ENCODE results near the gene JAK1. TPM values are rescaled to one million over a fixed set of nuclear protein-coding genes. Genes with fewer than 3 reads are reported as not detected.

The JAK1 gene
- total RNA-seq, 4 donors from 2014 or later = 214 to 288 (median 265) TPM

DNA sequence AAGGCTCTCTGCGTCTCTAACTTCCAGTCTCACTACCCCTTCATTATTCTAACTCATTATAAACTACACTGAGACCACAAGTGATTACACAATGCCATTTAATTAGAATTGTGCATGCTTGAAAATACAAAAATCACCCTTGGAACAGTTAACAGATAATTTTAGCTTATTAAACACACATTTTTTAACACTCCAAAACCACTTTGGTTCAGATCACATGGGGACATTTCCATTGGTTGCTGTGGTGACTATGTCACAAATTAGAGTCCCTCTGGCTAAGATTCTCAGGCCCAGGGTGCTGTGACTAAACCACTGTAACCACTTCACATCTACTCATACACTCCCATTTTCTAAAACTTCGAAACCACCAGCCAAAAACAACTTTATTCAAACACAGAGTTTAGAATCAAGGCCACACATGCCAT lies 43.0 kb downstream of the JAK1 start:
- TF ChIP-seq, protein P1, sequence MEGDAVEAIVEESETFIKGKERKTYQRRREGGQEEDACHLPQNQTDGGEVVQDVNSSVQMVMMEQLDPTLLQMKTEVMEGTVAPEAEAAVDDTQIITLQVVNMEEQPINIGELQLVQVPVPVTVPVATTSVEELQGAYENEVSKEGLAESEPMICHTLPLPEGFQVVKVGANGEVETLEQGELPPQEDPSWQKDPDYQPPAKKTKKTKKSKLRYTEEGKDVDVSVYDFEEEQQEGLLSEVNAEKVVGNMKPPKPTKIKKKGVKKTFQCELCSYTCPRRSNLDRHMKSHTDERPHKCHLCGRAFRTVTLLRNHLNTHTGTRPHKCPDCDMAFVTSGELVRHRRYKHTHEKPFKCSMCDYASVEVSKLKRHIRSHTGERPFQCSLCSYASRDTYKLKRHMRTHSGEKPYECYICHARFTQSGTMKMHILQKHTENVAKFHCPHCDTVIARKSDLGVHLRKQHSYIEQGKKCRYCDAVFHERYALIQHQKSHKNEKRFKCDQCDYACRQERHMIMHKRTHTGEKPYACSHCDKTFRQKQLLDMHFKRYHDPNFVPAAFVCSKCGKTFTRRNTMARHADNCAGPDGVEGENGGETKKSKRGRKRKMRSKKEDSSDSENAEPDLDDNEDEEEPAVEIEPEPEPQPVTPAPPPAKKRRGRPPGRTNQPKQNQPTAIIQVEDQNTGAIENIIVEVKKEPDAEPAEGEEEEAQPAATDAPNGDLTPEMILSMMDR (IDR thresholded peaks at IDR 0.05; ENCODE audit: low read depth) = no peak

DNA sequence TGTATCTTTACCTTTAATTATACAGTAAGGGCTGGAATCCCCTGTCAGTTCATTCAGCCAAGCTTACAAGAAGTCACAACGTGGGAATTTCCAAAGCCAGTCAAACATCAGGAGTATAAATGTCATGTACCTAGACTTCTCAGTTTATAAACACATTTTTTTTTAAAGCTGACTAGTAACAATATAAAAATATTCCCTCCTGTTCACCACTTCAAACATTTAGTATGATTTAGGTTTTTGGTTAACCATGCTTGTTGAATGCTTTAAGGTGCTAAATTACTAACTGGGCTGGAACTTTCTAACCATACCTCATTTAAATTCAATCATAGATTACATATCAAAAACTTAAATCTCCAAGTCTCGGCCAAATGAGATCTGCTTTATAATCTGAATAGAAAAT lies 44.0 kb downstream of the JAK1 start:
- TF ChIP-seq, protein P1 (IDR thresholded peaks at IDR 0.05; ENCODE audit: low read depth) = no peak

DNA sequence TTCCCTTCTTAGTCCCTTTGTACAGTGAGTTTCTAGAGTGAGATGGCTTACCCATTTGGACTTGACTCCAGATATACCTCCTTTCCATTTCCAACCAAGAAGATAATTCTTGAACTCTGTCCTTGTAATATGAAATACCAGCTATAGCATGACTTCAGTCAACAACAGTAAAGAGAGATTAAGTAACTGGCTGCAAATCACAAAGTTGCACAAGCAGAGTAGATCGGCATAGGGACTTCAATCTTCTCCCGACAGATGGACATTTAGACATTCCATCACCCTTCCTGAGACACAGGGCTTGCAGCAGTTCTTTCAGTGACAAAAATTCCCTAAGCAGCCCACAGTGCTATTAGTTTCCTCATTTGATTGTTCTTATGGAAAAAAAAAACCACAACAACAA lies 44.6 kb downstream of the JAK1 start:
- TF ChIP-seq, protein P1 (IDR thresholded peaks at IDR 0.05; ENCODE audit: low read depth) = no peak

DNA sequence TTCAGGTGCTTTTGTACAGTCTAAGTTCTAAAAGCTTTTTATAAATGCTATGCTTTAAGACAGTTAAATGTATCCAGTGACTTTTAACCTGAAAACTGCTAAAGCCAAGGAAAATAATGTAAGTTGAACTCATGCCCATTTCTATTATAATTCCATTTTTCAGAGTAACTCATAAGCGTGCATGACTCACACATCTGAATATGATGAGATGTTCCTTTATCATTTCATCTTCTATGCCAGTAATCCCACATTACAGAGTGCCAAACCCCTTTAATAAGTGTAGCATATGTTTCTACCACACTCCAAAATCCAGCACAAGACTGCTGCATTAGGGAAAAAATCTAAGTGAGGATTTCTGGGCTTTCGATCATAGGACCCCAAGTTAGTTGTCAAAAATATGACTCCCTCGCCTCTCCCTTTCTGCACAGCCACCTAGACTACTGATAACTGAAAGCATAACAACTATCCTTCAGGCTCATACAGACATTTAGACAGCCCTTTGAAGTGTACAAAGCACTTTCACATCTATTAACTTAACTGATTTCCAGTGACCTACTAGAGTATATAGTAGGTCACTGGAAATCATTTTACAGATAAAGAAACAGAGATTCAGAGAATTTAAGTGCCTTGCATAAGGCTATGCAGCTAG lies 45.3 kb downstream of the JAK1 start:
- TF ChIP-seq, protein P1 (IDR thresholded peaks at IDR 0.05; ENCODE audit: low read depth) = no peak

DNA sequence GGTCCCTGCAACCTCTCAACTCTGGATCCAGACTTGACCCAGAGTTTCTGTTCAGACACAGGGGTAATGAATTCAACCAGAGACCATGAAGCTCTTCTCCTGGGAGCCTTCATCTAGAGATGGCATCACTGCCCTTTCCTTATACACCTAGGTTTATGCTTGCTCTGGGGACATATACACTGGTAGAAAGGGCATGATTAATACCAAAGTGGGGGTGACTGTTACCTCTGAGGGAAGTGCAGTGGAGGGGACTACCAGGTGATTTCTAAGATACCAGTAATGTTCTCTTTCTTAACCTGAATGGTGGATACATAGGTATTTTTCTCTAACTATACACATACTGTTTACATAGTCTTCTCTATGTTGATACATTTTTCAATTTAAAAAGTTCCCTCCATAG lies 48.4 kb downstream of the JAK1 start:
- TF ChIP-seq, protein P1 (IDR thresholded peaks at IDR 0.05; ENCODE audit: low read depth) = no peak

DNA sequence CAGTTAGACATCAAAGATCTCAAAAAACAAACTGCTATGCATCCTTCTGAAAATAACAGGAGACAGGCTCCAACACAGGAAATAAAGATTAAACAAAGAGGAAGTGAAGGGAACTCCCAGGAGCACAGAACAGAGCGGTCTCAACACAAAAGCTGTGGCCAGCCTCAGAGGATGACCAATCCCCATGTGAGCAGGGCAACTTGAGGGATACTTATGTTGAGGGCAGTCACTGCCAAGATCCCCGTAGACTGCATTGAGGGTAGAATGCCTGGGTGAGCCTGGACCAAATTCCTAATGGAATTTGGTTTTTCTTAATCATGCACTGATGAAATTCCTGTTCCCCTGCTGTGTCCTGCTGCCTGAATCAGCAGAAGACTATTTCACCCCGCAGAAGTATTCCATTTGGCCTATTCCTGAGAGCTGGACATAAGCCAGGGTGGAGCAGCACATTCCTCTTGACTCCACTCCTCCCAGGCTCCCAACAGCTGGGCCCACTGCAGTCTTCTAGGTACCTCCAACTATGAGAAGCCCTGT lies 49.0 kb downstream of the JAK1 start:
- TF ChIP-seq, protein P1 (IDR thresholded peaks at IDR 0.05; ENCODE audit: low read depth) = no peak

DNA sequence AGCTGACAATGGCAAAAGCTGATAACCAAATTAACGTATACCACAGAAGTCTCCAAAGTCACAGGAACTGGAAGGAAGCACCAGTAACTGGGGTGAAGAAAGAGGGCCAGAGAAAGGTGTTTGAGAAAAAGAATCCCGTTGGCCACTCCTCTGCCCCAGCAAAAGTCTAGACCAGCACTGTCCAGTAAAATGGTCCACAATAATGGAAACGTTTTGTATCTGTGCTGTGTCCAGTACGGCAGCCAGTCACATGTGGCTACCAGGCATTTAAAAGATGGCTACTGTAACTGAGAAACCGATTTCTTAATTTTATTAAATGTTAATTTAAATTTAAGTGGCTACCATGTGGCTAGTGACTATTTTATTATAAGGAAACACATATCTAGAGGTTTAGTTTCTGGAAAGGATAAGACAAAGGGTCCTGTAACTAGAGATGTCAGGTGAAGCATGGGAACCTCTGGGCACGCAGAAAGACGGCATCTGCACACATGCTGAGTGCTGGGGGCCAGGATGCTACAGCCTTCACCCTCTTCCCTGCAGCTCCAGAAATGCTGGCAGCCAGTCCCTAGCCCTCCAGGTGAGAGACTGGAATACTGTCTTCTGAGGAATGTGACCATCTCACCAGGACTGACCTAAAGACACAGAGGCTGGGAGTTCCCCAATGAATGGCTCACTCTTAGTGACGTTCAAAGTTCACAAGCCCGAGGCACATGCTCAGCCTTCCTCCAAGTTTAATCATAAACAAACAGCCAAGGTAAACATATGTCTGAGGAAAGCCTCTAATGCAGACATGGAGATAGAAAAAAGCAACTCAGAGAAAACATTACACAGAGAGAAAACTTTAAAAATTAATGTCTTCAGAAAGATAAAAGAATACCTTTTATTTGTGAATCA lies 50.7 kb downstream of the JAK1 start:
- TF ChIP-seq, protein P1 (IDR thresholded peaks at IDR 0.05; ENCODE audit: low read depth) = no peak

All from subcutaneous adipose tissue (tissue), 4 donors.